GM19328 (cell line): Measurements from ENCODE around the gene NOD1.
"Not testable (repeated sequence)": the region's sequence is repeated elsewhere in the genome, so short reads cannot be mapped to it uniquely, and the experiment has no call there.

ENCODE experiments used
- ATAC-seq: cut with Tn5 transposase; IDR thresholded peaks from one replicate; pipeline ENCODE4 v1.9.1; 2021; ENCODE audit warnings: mild to moderate bottlenecking, moderate library complexity; ENCODE audit not compliant: unreplicated experiment

NOD1 gene

GRCh38 chr7:30504301-30505173 is 26.0 kb upstream of the NOD1 start, which contains the start of gene GGCT:
Gene GGCT, minus strand, starts transcription at chr7:30504829. Its CDS starts 120 bp downstream, at chr7:30504709.
- ATAC-seq = peak; percentile 99

GRCh38 chr7:30503274-30504212 is 25.0 kb upstream of the NOD1 start:
- no peak for ATAC-seq

GRCh38 chr7:30502470-30503251 is 24.1 kb upstream of the NOD1 start:
- no peak for ATAC-seq

GRCh38 chr7:30501264-30501663 is 22.7 kb upstream of the NOD1 start:
- ATAC-seq = no peak

GRCh38 chr7:30493228-30493627 is 14.6 kb upstream of the NOD1 start:
- ATAC-seq = no peak

- ATAC-seq = no peak
Observed at GRCh38 chr7:30491417-30491816, 12.8 kb upstream of the NOD1 start.

GRCh38 chr7:30487371-30487770 is 8.8 kb upstream of the NOD1 start:
- ATAC-seq = no peak

- no peak for ATAC-seq
Observed at GRCh38 chr7:30485667-30486066, 7.1 kb upstream of the NOD1 start.

GRCh38 chr7:30481416-30481815 is 2.8 kb upstream of the NOD1 start:
- not testable (repeated sequence) for ATAC-seq

- ATAC-seq = no peak
Observed at GRCh38 chr7:30479202-30480120, 877 bp upstream of the NOD1 start.

- ATAC-seq = no peak
Observed at GRCh38 chr7:30476459-30477145, 2.0 kb downstream of the NOD1 start.

- ATAC-seq = no peak
Observed at GRCh38 chr7:30475580-30475979, 3.0 kb downstream of the NOD1 start.

GRCh38 chr7:30474893-30475292 is 3.7 kb downstream of the NOD1 start:
- no peak for ATAC-seq

GRCh38 chr7:30474485-30474884 is 4.1 kb downstream of the NOD1 start:
- ATAC-seq = no peak

- ATAC-seq = no peak
Observed at GRCh38 chr7:30473903-30474302, 4.7 kb downstream of the NOD1 start.

- no peak for ATAC-seq
Observed at GRCh38 chr7:30472784-30473775, 5.5 kb downstream of the NOD1 start.

GRCh38 chr7:30472081-30472783 is 6.4 kb downstream of the NOD1 start:
- no peak for ATAC-seq
